Jurkat, Clone E6-1 (cell line): ENCODE data around the gene SP140.

Source experiments
- DNase-seq: peaks from one replicate; pipeline ENCODE4 v3.0.0-alpha.2; 2011; ENCODE audit warnings: low read depth, low spot score
- H3K4me3 ChIP-seq: 2 replicates; pipeline ENCODE4 v1.5.1; 2011; ENCODE audit warnings: mild to moderate bottlenecking, low read length, control low read depth, moderate library complexity

Gene SP140

DNA sequence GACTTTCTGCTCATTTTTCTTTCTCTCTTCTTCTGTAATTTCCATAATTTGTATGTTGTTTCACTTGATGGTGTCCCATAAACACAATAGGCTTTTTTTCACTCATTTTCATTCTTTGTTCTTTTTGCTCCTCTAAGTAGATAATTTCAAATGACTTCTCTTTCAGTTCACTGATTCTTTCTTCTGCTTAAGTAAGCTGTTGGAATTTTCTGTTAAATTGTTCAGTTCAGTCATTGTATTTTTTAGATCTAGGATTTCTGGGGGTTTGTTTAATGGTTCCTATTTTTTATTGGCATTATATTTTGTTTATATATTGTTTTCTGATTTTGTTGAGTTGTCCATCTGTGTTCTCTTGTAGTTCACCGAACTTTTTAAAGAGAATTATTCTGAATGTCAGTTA is 120.9 kb downstream of the SP140 start:
- no peak for DNase-seq
- H3K4me3 ChIP-seq = no peak overlapping the region

DNA sequence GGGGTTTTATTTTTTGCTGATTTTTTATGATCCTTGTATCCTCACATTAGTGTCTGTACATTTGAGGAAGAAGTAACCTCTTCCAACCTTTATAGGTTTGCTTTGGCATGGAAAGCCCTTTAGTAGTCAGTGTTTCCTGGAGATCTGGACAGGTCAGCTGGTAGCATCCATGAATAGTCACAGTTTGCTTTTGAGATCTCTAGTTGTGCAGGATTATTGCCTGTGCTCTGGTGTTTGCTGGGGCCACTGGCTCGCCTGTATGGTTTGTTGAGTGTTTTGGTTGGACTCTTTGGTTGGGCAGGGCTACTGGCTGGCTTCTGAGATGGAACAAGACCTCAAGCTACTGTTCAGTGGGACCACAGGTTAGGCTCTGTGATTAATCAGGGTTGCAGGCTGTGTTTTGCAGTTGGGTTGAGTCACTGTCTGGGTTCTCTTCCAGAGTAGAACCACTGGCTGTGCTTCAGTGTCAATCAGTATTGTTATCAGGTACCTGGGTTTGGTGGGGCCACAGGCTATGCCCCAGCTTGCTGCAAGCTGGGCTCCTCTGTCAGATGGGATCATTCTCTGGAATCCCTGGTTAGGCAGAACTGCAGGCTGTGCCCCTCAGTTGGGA is 121.5 kb downstream of the SP140 start:
- no peak for DNase-seq
- H3K4me3 ChIP-seq = no peak overlapping the region

DNA sequence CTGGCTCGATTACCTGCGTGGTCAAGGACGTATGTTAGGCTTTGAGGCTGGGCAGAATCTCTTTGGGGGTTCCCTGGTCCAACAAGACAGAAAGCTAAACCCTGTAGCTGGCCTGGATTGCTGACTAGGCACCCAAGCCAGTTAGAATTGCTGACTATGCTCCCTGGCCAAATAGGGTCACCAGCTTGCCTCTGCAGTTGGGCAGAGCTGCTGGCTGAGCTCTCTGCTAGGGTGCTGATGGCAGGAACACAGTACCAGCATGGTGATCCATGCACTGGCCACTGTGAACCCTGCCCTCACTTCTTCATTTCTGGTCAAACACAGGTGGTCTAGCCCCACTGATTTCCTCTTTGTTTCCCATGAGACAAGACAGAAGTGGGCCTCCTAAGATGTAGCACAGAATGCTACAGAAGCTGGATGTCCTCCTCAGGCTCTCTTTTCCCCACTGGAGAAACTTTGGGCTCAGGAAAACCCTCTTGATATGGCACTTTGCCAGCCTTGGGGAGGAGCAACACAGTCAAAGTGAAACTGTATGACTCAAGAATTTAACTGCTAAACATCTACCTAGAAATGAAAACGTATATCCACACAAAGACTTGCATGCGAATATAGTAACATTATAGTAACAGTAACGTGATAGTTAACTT is 122.2 kb downstream of the SP140 start:
- DNase-seq = no peak
- no peak overlapping the region for H3K4me3 ChIP-seq

DNA sequence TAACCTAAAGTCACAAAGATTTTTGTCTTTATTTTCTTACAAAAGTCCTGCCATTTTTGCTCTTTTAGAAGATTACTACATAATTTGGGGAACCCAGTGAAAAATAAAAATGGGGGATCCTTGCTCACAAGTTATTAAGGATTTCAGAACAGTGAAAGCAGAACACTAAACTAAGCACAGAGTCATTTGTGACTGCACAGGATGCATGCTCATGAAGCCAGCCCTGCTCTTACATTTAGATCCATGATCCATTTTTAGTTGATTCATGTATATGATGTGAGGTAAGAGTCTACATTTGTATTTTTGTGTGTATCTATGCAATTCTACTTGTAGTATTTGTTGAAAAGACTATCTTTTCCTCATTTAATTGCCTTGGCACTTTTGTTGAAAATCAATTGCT is 123.3 kb downstream of the SP140 start:
- no peak overlapping the region for H3K4me3 ChIP-seq
- no peak for DNase-seq

GRCh38 chr2:230356084-230356483 is 130.5 kb downstream of the SP140 start:
- no peak for DNase-seq
- no peak overlapping the region for H3K4me3 ChIP-seq

DNA sequence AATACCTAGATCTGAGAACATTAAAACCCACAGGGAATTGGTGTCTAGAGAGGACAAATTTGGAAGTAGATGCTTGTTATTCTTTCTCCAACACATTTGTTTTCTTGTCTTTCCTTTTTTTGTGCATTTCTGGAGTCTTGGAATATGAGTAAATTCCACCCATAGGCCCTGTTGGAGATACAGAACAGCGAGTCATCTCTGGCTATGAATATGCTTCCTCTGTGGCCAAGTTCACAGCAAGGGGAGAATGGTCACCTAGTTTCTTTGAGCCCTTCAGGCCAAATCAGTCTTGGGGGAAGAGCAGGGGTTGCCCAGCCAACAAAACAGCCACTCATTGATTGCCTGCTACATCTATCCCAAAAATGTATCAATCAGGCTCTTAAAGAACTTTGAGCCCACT is 132.8 kb downstream of the SP140 start:
- no peak overlapping the region for H3K4me3 ChIP-seq
- DNase-seq = no peak

DNA sequence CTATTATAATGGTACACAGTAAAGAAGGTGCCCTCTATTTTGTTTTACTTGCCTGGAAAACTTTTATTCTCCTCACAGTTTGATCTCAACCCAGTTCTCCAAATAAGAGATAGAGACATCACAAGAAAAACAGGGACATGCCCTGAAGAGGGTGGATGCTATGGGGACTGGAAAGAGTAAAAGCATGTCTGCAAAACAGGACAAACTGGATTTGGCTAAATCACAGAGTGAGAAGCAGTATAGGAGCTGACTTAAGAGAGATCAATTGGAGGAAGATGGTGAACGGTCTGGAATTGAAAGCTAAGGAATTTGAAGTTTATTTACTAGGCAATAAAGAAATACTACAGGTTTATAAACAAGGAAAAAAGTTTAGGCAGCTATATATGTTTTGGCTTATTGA is 134.5 kb downstream of the SP140 start:
- no peak for DNase-seq
- no peak overlapping the region for H3K4me3 ChIP-seq

GRCh38 chr2:230362030-230362691 is 136.6 kb downstream of the SP140 start:
- peak; percentile 19 for DNase-seq
- H3K4me3 ChIP-seq = no peak overlapping the region
